Body of pancreas (tissue), 4 donors: ENCODE measurements around the gene WDR33.

Experiments used
- CTCF ChIP-seq, 7 experiments: fragments of 450-650 bp in 4 of 7; fragments of 200-600 bp in 3 of 7; sonication (generic) in 3 of 7; IDR thresholded peaks; one replicate each; pipeline ENCODE4 v1.5.1; 2016 to 2019; ENCODE audit warnings: antibody characterized with exemption in 7 of 7
- POLR2A ChIP-seq, 3 donors: fragments of 450-650 bp; IDR thresholded peaks; one replicate each; pipeline ENCODE4 v1.6.1; 2016; ENCODE audit warnings: antibody characterized with exemption in 3 of 3, mild to moderate bottlenecking in 2 of 3

DNA sequence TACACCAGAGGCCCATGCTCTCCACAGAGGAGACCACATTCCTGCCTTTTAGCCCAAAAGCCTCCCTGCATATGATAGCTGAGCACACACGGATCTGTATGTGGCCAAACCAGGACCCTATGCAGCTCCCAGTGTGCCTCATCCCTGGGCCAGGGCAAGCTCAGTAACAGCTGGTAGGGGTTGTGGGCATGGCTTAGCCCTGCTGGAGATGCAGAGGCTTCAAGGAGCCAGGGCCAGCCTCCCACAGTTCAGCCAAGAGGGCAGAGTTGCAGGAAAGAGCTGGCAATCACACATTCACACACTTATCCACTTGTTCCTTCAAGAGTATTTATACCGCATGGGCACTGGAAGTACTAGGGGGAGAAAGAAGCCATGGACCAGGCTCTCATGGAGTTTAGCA is 134.1 kb downstream of the WDR33 start:
- TF ChIP-seq CTCF (IDR thresholded peaks at IDR 0.05) (no peak), POLR2A (IDR thresholded peaks at IDR 0.05) (no peak)
